Measurements from ENCODE around the gene FPR3.

The FPR3 gene

GRCh38 chr19:51821921-51822320, 27.0 kb downstream of the FPR3 start:
- no peak overlapping the region for H3K27ac ChIP-seq (ENCODE audit: low read depth, low read length)
- peaks cover 21% of the 10 kb centered on the region; the same call in 1 of the 2 replicates for H3K27me3 ChIP-seq (ENCODE audit: insufficient read depth, low read length)
- H2AFZ ChIP-seq (ENCODE audit: low read length, unreplicated experiment), result no peak overlapping the region
- no peaks in the 10 kb centered on the region for H3K36me3 ChIP-seq (ENCODE audit: insufficient read depth, low read length)
- H3K79me2 ChIP-seq (ENCODE audit: control insufficient read depth, insufficient read depth, low read length, unreplicated experiment), result no peaks in the 10 kb centered on the region
- no peak overlapping the region for H3K4me3 ChIP-seq (ENCODE audit: low read depth, low read length)
- H3K4me1 ChIP-seq (ENCODE audit: control insufficient read depth, insufficient read depth, low read length, unreplicated experiment), result no peaks in the 10 kb centered on the region

- Histone ChIP-seq H3K27ac (ENCODE audit: low read depth, low read length) (no peak overlapping the region), H3K36me3 (ENCODE audit: insufficient read depth, low read length) (no peaks in the 10 kb centered on the region), H3K79me2 (ENCODE audit: control insufficient read depth, insufficient read depth, low read length, unreplicated experiment) (no peaks in the 10 kb centered on the region), H3K4me3 (ENCODE audit: low read depth, low read length) (no peak overlapping the region), H3K4me1 (ENCODE audit: control insufficient read depth, insufficient read depth, low read length, unreplicated experiment) (no peaks in the 10 kb centered on the region), H3K27me3 (ENCODE audit: insufficient read depth, low read length) (peaks cover 21% of the 10 kb centered on the region; the same call in 1 of the 2 replicates), H2AFZ (ENCODE audit: low read length, unreplicated experiment) (no peak overlapping the region)
Measured at GRCh38 chr19:51822325-51822724, 27.4 kb downstream of the FPR3 start.

GRCh38 chr19:51822946-51823345, 28.0 kb downstream of the FPR3 start:
- no peaks in the 10 kb centered on the region for H3K4me1 ChIP-seq (ENCODE audit: control insufficient read depth, insufficient read depth, low read length, unreplicated experiment)
- H3K79me2 ChIP-seq (ENCODE audit: control insufficient read depth, insufficient read depth, low read length, unreplicated experiment), result no peaks in the 10 kb centered on the region
- no peaks in the 10 kb centered on the region for H3K36me3 ChIP-seq (ENCODE audit: insufficient read depth, low read length)
- no peak overlapping the region for H2AFZ ChIP-seq (ENCODE audit: low read length, unreplicated experiment)
- no peak overlapping the region for H3K4me3 ChIP-seq (ENCODE audit: low read depth, low read length)
- H3K27ac ChIP-seq (ENCODE audit: low read depth, low read length), result no peak overlapping the region
- peaks cover 21% of the 10 kb centered on the region; the same call in 1 of the 2 replicates for H3K27me3 ChIP-seq (ENCODE audit: insufficient read depth, low read length)

- no peaks in the 10 kb centered on the region for H3K4me1 ChIP-seq (ENCODE audit: control insufficient read depth, insufficient read depth, low read length, unreplicated experiment)
- peaks cover 9% of the 10 kb centered on the region; the same call in 1 of the 2 replicates for H3K27me3 ChIP-seq (ENCODE audit: insufficient read depth, low read length)
- no peak overlapping the region for H3K4me3 ChIP-seq (ENCODE audit: low read depth, low read length)
- no peaks in the 10 kb centered on the region for H3K36me3 ChIP-seq (ENCODE audit: insufficient read depth, low read length)
- no peaks in the 10 kb centered on the region for H3K79me2 ChIP-seq (ENCODE audit: control insufficient read depth, insufficient read depth, low read length, unreplicated experiment)
- H3K27ac ChIP-seq (ENCODE audit: low read depth, low read length), result no peak overlapping the region
- no peak overlapping the region for H2AFZ ChIP-seq (ENCODE audit: low read length, unreplicated experiment)
Measured at GRCh38 chr19:51824281-51825005, 29.5 kb downstream of the FPR3 start.

GRCh38 chr19:51830274-51830673, 35.3 kb downstream of the FPR3 start:
- no peak overlapping the region for H3K27ac ChIP-seq (ENCODE audit: low read depth, low read length)
- no peaks in the 10 kb centered on the region for H3K79me2 ChIP-seq (ENCODE audit: control insufficient read depth, insufficient read depth, low read length, unreplicated experiment)
- H2AFZ ChIP-seq (ENCODE audit: low read length, unreplicated experiment), result no peak overlapping the region
- no peak overlapping the region for H3K4me3 ChIP-seq (ENCODE audit: low read depth, low read length)
- H3K36me3 ChIP-seq (ENCODE audit: insufficient read depth, low read length), result no peaks in the 10 kb centered on the region
- no peaks in the 10 kb centered on the region for H3K4me1 ChIP-seq (ENCODE audit: control insufficient read depth, insufficient read depth, low read length, unreplicated experiment)
- peaks cover 11% of the 10 kb centered on the region; the same call in 1 of the 2 replicates for H3K27me3 ChIP-seq (ENCODE audit: insufficient read depth, low read length)

- Histone ChIP-seq H3K79me2 (ENCODE audit: control insufficient read depth, insufficient read depth, low read length, unreplicated experiment) (no peaks in the 10 kb centered on the region), H2AFZ (ENCODE audit: low read length, unreplicated experiment) (no peak overlapping the region), H3K36me3 (ENCODE audit: insufficient read depth, low read length) (no peaks in the 10 kb centered on the region), H3K4me1 (ENCODE audit: control insufficient read depth, insufficient read depth, low read length, unreplicated experiment) (no peaks in the 10 kb centered on the region), H3K27me3 (ENCODE audit: insufficient read depth, low read length) (peaks cover 8% of the 10 kb centered on the region; the same call in 1 of the 2 replicates), H3K27ac (ENCODE audit: low read depth, low read length) (no peak overlapping the region), H3K4me3 (ENCODE audit: low read depth, low read length) (no peak overlapping the region)
Measured at GRCh38 chr19:51837145-51837544, 42.2 kb downstream of the FPR3 start.

- no peak overlapping the region for H3K4me3 ChIP-seq (ENCODE audit: low read depth, low read length)
- no peaks in the 10 kb centered on the region for H3K79me2 ChIP-seq (ENCODE audit: control insufficient read depth, insufficient read depth, low read length, unreplicated experiment)
- no peaks in the 10 kb centered on the region for H3K27me3 ChIP-seq (ENCODE audit: insufficient read depth, low read length)
- H3K36me3 ChIP-seq (ENCODE audit: insufficient read depth, low read length), result no peaks in the 10 kb centered on the region
- no peak overlapping the region for H2AFZ ChIP-seq (ENCODE audit: low read length, unreplicated experiment)
- H3K27ac ChIP-seq (ENCODE audit: low read depth, low read length), result no peak overlapping the region
- no peaks in the 10 kb centered on the region for H3K4me1 ChIP-seq (ENCODE audit: control insufficient read depth, insufficient read depth, low read length, unreplicated experiment)
Measured at GRCh38 chr19:51861870-51862622, 67.1 kb downstream of the FPR3 start.

GRCh38 chr19:51873097-51873496, 78.1 kb downstream of the FPR3 start:
- H2AFZ ChIP-seq (ENCODE audit: low read length, unreplicated experiment), result no peak overlapping the region
- H3K4me3 ChIP-seq (ENCODE audit: low read depth, low read length), result no peak overlapping the region
- H3K79me2 ChIP-seq (ENCODE audit: control insufficient read depth, insufficient read depth, low read length, unreplicated experiment), result no peaks in the 10 kb centered on the region
- H3K4me1 ChIP-seq (ENCODE audit: control insufficient read depth, insufficient read depth, low read length, unreplicated experiment), result no peaks in the 10 kb centered on the region
- no peak overlapping the region for H3K27ac ChIP-seq (ENCODE audit: low read depth, low read length)
- H3K36me3 ChIP-seq (ENCODE audit: insufficient read depth, low read length), result peaks cover 36% of the 10 kb centered on the region
- no peaks in the 10 kb centered on the region for H3K27me3 ChIP-seq (ENCODE audit: insufficient read depth, low read length)
